IMR-90 (cell line): ENCODE results near the gene FKTN. TPM values are rescaled to one million over a fixed set of nuclear protein-coding genes. Genes with fewer than 3 reads are reported as not detected.

Experiments used
- ATAC-seq: fragments of 200-7000 bp; cut with Tn5 transposase; 2 replicates; pipeline ENCODE4 v1.9.1; 2020; ENCODE audit warnings: low read depth, mild to moderate bottlenecking, moderate library complexity
- BruUV-seq: library from RNA; stranded (reverse); fragments of 400-500 nt; replicated peaks from 2 replicates; lab custom pipeline; 2021; lab: Mats Ljungman, UMichigan
- CTCF ChIA-PET: fragments of 300-600 bp; formaldehyde crosslinking; extraction: SDS; loops from one replicate; lab custom pipeline; 2021; ENCODE audit warnings: antibody characterized with exemption; lab: Yijun Ruan, JAX
- POLR2A ChIA-PET: fragments of 300-600 bp; sonication (Branson Sonifier 250); formaldehyde crosslinking; loops from one replicate; lab custom pipeline; 2022; ENCODE audit warnings: antibody characterized with exemption; ENCODE audit not compliant: unreplicated experiment; lab: Charles Lee
- DNase-seq: peaks from one replicate; pipeline ENCODE4 v3.0.0; 2013
- H2AFZ ChIP-seq: replicated peaks from 2 replicates; pipeline ENCODE3; 2013; ENCODE audit warnings: low read length, mild to moderate bottlenecking; ENCODE audit not compliant: poor library complexity
- H2AK5ac ChIP-seq: 2 replicates; pipeline ENCODE4 v1.6.1; 2013; ENCODE audit warnings: low read depth, low read length, inconsistent platforms
- H2AK9ac ChIP-seq: replicated peaks from 2 replicates; pipeline ENCODE3; 2013; ENCODE audit warnings: mild to moderate bottlenecking, low read depth, low read length, moderate library complexity; ENCODE audit not compliant: poor library complexity
- H2BK120ac ChIP-seq: 2 replicates; pipeline ENCODE4 v1.6.1; 2013; ENCODE audit warnings: low read depth, low read length, inconsistent platforms
- H2BK15ac ChIP-seq: 3 replicates; pipeline ENCODE4 v1.6.1; 2013; ENCODE audit warnings: low read depth, low read length, inconsistent platforms
- H2BK20ac ChIP-seq: 2 replicates; pipeline ENCODE4 v1.6.1; 2013; ENCODE audit warnings: low read depth, mild to moderate bottlenecking, inconsistent platforms, low read length, moderate library complexity
- H2BK5ac ChIP-seq: 2 replicates; pipeline ENCODE4 v1.6.1; 2013; ENCODE audit warnings: mild to moderate bottlenecking, low read depth, low read length, inconsistent platforms; ENCODE audit not compliant: poor library complexity, severe bottlenecking
- H3K14ac ChIP-seq: replicated peaks from 2 replicates; pipeline ENCODE4 v1.6.1; 2013; ENCODE audit warnings: low read depth, low read length, inconsistent platforms
- H3K18ac ChIP-seq: 2 replicates; pipeline ENCODE4 v1.6.1; 2013; ENCODE audit warnings: low read depth, low read length, control low read depth
- H3K23ac ChIP-seq: 2 replicates; pipeline ENCODE4 v1.6.1; 2013; ENCODE audit warnings: low read depth, low read length, inconsistent platforms
- H3K27ac ChIP-seq: 2 replicates; pipeline ENCODE4 v1.5.1; 2013; ENCODE audit warnings: mild to moderate bottlenecking, control low read depth, low read length; ENCODE audit not compliant: insufficient read depth
- H3K27me3 ChIP-seq: 2 replicates; pipeline ENCODE4 v1.6.1; 2013; ENCODE audit warnings: low read length; ENCODE audit not compliant: control insufficient read depth, insufficient read depth
- H3K36me3 ChIP-seq: 2 replicates; pipeline ENCODE4 v1.6.1; 2013; ENCODE audit warnings: low read length, mixed read lengths; ENCODE audit not compliant: control insufficient read depth, insufficient read depth
- H3K4ac ChIP-seq: 2 replicates; pipeline ENCODE4 v1.6.1; 2013; ENCODE audit warnings: low read depth, low read length, inconsistent platforms
- H3K4me1 ChIP-seq: 2 replicates; pipeline ENCODE4 v1.6.1; 2013; ENCODE audit warnings: low read length, mixed read lengths; ENCODE audit not compliant: control insufficient read depth, insufficient read depth
- H3K4me2 ChIP-seq: 2 replicates; pipeline ENCODE4 v1.6.1; 2013; ENCODE audit warnings: low read depth, mild to moderate bottlenecking, control low read depth, low read length, moderate library complexity
- H3K4me3 ChIP-seq: 2 replicates; pipeline ENCODE4 v1.5.1; 2013; ENCODE audit warnings: low read depth, mild to moderate bottlenecking, control low read depth, low read length, moderate library complexity; ENCODE audit not compliant: insufficient read depth
- H3K56ac ChIP-seq: 2 replicates; pipeline ENCODE4 v1.6.1; 2013; ENCODE audit warnings: low read length, inconsistent platforms; ENCODE audit not compliant: insufficient read depth; ENCODE audit errors: extremely low read depth
- H3K79me1 ChIP-seq, 2 experiments: 2 replicates each; pipeline ENCODE4 v1.6.1; 2013; ENCODE audit warnings: low read length in 2 of 2, inconsistent platforms in 1 of 2, low read depth in 1 of 2
- H3K9ac ChIP-seq: 2 replicates; pipeline ENCODE4 v1.6.1; 2013; ENCODE audit warnings: low read depth, low read length, control low read depth
- H3K9me1 ChIP-seq: 2 replicates; pipeline ENCODE4 v1.6.1; 2013; ENCODE audit warnings: low read length, inconsistent platforms; ENCODE audit not compliant: insufficient read depth
- H3K9me3 ChIP-seq: 2 replicates; pipeline ENCODE4 v1.6.1; 2013; ENCODE audit warnings: low read length; ENCODE audit not compliant: control insufficient read depth, insufficient read depth
- H4K20me1 ChIP-seq: 2 replicates; pipeline ENCODE4 v1.6.1; 2013; ENCODE audit warnings: low read length, inconsistent platforms; ENCODE audit not compliant: insufficient read depth
- H4K5ac ChIP-seq: 2 replicates; pipeline ENCODE4 v1.6.1; 2013; ENCODE audit warnings: mild to moderate bottlenecking, low read depth, low read length, control low read depth
- H4K8ac ChIP-seq, 2 experiments: 2 replicates each; pipeline ENCODE4 v1.6.1; 2013; ENCODE audit warnings: low read depth in 2 of 2, low read length in 2 of 2, control low read depth in 1 of 2, inconsistent platforms in 1 of 2
- H4K91ac ChIP-seq: 2 replicates; pipeline ENCODE4 v1.6.1; 2013; ENCODE audit warnings: low read depth, low read length, inconsistent platforms; ENCODE audit not compliant: insufficient read depth
- BHLHE40 ChIP-seq: fragments of 150-350 bp; IDR thresholded peaks from 2 replicates; pipeline ENCODE4 v1.6.1; 2016; ENCODE audit warnings: mild to moderate bottlenecking, low read depth, low read length
- CEBPB ChIP-seq: IDR thresholded peaks from 2 replicates; pipeline ENCODE4 v1.6.1; 2012; ENCODE audit warnings: low read depth, low read length, improper control_type of control experiment
- FOS ChIP-seq: fragments of 150-350 bp; IDR thresholded peaks from 2 replicates; pipeline ENCODE4 v1.6.1; 2016; ENCODE audit warnings: low read depth, low read length
- POLR2A ChIP-seq: IDR thresholded peaks from 2 replicates; pipeline ENCODE4 v1.6.1; 2012; ENCODE audit warnings: mild to moderate bottlenecking, low read depth, low read length
- SMC3 ChIP-seq: fragments of 150-350 bp; IDR thresholded peaks from 2 replicates; pipeline ENCODE4 v1.6.1; 2016; ENCODE audit warnings: low read depth, mild to moderate bottlenecking, antibody characterized with exemption, low read length, moderate library complexity
- WGBS, 2 experiments: methylation state at CpG; one replicate each; pipeline versions ENCODE4 v1.1.5 to v1.1.7; 2013; ENCODE audit warnings: missing lambda C conversion rate in 2 of 2; ENCODE audit not compliant: insufficient read length in 1 of 2; ENCODE audit errors: extremely low coverage in 2 of 2; 5-methylcytosine and 5-hydroxymethylcytosine counted together
- dilution Hi-C: fragments of 300-500 bp; cut with HindIII; formaldehyde crosslinking; loops from one replicate; pipeline ENCODE4 v1.14.3; 2018; ENCODE audit warnings: low sequenced_read_pairs; ENCODE audit not compliant: unreplicated experiment
- in situ Hi-C: fragments of 300-500 bp; cut with MboI; formaldehyde crosslinking; loops from 3 replicates; pipeline ENCODE4 v1.14.3; 2019; ENCODE audit warnings: low sequenced_read_pairs, inconsistent platforms, mixed read lengths
- intact Hi-C: fragments of 100-400 bp; cut with micrococcal nuclease; formaldehyde crosslinking; loops from 2 replicates; pipeline ENCODE4 v1.10.0; 2022
- polyA plus RNA-seq, 3 experiments: library from polyadenylated mRNA; depleted of rRNA; stranded (reverse); fragments of >200 nt; gene quantifications; 2 replicates each; pipeline ENCODE4 v1.2.3, GENCODE V29; 2012; ENCODE audit warnings: low replicate concordance in 1 of 3
- total RNA-seq: library from RNA; depleted of rRNA; stranded (reverse); fragments of >200 nt; gene quantifications from 2 replicates; pipeline ENCODE4 v1.2.3, GENCODE V29; 2012

The FKTN gene
- total and polyA plus RNA-seq, 2 of the 4 experiments (the other 2 are of a cell fraction), result 8.6 to 20.3 TPM

GRCh38 chr9:105678781-105679180 lies 120.8 kb downstream of the FKTN start:
- Histone ChIP-seq H2AK5ac (no peak overlapping the region), H3K9me3 (no peaks in the 10 kb centered on the region), H2BK5ac (no peak overlapping the region), H2AK9ac (no peak overlapping the region), H4K5ac (no peak overlapping the region), H4K8ac (no peak overlapping the region), H3K23ac (no peak overlapping the region), H3K18ac (no peak overlapping the region), H3K14ac (no peak overlapping the region), H3K79me1 (no peaks in the 10 kb centered on the region), H3K27ac (no peak overlapping the region), H3K4me3 (no peak overlapping the region), H3K4me1 (no peaks in the 10 kb centered on the region), H3K9ac (no peak overlapping the region), H3K4me2 (no peak overlapping the region), H2BK15ac (no peak overlapping the region), H3K4ac (no peak overlapping the region), H2AFZ (no peak overlapping the region), H3K36me3 (no peaks in the 10 kb centered on the region), H4K91ac (no peak overlapping the region), H3K27me3 (peaks cover 7% of the 10 kb centered on the region), H2BK120ac (no peak overlapping the region), H3K9me1 (no peaks in the 10 kb centered on the region), H4K20me1 (no peaks in the 10 kb centered on the region), H3K56ac (no peak overlapping the region), H2BK20ac (no peak overlapping the region)
- intact Hi-C loops, result no loop called here
- POLR2A ChIA-PET, result no interaction called here
- CTCF ChIA-PET, result no interaction called here
- no peak for TF ChIP-seq SMC3
- no peak for TF ChIP-seq CEBPB
- no peak for TF ChIP-seq POLR2A
- no peak for TF ChIP-seq FOS
- no peak for TF ChIP-seq BHLHE40
- dilution Hi-C loops, result no loop called here
- ATAC-seq, result no peak
- DNase-seq, result no peak
- in situ Hi-C loops, result no loop called here
- no CpG with 5 or more reads among the region's 1 CpG for WGBS, 2 experiments
- BruUV-seq, result no TSS peak
